HG03196 (cell line): ENCODE measurements around the gene GRID2.
"Not testable (repeated sequence)": the region's sequence is repeated elsewhere in the genome, so short reads cannot be mapped to it uniquely, and the experiment has no call there.

Source experiments
- ATAC-seq: cut with Tn5 transposase; IDR thresholded peaks from one replicate; pipeline ENCODE4 v1.9.1; 2021; ENCODE audit not compliant: unreplicated experiment

Gene GRID2

DNA sequence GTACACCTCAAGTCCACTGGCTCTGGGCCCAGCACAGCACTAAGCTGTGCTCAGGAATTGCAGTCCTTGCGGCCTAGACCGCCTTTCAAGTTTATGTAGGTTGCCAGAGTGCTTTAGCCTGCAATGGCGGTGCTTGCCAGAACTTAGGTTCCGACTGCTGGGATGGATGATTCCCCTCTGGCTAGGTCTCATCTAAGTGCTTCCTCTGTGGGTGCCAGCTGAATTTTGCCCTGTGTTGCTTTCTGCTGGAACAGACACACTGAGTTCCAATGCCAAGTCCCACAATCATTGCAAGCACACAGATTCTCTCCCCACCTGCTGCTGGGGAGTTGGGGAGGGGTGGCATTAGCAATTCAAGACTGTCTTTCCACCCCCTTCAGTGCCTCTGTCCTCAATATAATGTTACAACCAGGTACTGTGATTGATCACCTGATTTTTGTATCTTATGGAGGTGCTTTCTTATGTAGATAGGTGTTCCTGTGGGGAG lies 129.5 kb downstream of the GRID2 start:
- no peak for ATAC-seq

DNA sequence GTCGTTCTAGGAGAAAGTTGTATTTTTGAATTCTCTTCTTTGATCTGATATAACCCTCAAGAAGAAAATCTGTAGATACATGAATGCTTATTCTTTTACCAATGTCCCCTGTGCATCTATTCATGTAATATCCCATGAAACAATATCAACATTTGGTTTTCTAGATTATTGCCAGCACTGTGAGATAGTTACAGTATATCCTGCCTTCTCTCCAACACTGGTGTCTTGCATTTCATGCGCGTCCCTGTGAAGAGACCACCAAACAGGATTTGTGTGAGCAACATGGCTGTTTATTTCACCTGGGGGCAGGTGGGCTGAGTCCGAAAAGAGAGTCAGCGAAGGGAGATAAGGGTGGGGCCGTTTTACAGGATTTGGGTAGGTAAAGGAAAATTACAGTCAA lies 135.0 kb downstream of the GRID2 start:
- ATAC-seq = not testable (repeated sequence)

DNA sequence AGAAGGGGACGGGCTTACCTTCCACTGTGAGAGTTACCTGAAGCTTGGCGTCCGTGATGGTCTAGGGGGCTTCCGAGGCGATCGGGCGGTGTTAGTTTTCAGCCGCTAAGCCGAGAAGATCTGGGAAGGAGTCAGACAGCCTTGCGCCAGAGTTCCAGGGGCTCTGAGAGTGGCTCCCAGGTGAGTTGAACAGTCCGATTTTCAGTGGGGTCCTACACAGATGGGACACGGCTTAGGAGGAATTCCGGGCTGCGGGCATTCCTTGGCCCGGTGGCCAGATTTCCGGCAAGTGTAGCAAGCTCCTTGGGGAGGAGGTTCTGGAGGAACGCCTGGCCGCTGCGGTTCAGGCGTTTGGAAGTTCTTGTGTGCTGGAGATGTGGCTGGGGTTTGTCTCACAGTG lies 138.4 kb downstream of the GRID2 start:
- ATAC-seq = not testable (repeated sequence)

DNA sequence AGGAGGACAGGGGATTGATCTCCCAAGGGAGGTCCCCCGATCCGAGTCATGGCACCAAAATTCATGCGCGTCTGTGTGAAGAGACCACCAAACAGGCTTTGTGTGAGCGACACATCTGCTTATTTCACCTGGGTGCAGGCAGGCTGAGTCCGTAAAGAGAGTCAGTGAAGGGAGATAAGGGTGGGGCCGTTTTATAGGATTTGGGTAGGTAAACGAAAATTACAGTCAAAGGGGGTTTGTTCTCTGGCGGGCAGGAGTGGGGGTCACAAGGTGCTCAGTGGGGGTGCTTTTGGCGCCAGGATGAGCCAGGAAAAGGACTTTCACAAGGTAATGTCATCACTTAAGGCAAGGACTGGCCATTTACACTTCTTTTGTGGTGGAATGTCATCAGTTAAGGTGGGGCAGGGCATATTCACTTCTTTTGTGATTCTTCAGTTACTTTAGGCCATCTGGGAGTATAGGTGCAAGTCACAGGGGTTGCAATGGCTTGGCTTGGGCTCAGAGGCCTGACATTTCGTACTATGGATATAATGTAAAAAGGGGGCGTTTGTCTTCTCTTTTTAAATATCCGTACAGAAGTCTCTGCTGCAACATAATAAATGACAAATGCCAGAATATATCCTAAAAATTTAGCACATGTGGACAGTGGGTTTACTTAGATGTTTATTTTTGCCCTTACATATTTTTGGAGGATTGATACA lies 140.5 kb downstream of the GRID2 start:
- not testable (repeated sequence) for ATAC-seq

DNA sequence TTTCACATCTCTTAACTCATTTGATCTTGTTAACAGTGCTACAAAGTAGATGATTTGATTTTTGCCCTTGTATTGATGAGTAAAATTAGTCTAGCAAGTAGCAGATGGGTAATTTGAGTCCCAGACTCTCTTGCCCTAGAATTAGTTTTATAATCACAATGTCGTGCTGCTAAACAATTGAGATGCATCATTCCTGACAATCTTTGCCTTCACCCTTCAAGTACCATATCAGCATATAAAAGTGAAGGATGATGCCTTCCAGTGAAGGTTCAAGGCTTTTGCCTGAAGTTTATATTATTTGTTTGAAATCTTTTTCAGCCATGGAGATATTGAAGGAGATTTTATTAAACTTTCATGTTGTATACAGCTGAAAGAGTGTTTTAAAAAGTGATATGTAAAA lies 141.4 kb downstream of the GRID2 start:
- no peak for ATAC-seq

DNA sequence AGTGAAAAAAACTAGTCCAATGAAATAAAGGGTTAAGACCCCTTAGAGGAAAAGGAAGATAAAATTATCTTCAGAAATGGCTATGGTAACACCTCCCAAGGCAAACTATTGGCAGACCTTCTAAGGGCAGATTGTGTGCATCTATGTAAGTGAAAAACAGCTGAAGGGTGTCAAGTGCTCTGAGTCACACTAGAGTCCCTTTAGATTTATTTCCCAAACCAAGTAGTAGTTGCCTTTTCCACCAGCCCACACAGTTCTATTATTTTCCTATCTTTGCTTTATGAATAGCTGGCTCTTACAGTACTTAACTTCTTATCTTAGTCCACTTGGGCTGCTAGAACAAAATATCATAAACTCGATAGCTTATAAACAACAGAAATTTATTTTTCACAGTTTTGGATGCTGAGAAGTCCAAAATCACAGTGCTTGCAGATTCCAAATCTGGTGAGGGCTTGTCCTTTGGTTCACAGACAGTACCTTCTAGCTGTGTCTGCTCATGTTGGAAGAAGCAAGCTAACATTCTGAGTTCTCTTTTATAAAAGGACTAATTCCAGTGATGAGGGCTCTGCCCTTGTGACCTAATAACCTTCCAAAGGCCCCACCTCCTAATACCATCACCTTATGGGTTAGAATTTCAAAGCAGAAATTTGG lies 143.6 kb downstream of the GRID2 start:
- ATAC-seq = no peak

DNA sequence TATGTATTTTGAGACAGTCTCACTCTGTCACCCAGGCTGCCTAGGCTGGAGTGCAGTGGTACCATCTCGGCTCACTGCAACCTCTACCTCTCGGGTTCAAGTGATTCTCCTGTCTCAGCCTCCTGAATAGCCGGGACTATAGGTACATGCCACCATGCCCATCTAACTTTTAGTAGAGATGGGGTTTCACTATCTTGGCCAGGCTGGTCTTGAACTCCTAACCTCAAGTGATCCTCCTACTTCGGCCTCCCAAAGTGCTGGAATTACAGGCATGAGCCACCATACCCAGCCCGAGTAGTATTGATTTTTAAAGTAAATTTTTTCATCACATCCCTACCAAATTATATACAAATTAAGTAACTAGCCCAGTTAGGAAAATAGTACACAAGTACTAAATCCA lies 144.4 kb downstream of the GRID2 start:
- ATAC-seq = not testable (repeated sequence)

DNA sequence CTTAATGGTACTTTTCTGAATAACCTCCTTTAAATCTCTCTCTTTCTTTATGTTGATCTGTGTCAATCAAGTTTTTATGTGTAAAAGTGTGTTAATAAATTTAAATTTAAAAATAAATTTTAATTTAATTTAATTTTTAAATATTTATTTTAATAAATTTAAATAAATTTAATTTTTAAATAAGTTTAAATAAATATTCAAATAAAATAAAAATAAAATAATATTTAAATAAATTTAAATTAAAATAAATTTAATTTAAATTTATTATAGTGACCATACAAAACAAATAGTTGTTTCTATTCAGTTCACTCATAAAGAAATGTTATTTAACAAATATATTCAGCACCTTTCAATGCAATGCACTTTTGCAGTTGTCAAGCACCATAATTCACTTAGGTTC lies 146.9 kb downstream of the GRID2 start:
- no peak for ATAC-seq

DNA sequence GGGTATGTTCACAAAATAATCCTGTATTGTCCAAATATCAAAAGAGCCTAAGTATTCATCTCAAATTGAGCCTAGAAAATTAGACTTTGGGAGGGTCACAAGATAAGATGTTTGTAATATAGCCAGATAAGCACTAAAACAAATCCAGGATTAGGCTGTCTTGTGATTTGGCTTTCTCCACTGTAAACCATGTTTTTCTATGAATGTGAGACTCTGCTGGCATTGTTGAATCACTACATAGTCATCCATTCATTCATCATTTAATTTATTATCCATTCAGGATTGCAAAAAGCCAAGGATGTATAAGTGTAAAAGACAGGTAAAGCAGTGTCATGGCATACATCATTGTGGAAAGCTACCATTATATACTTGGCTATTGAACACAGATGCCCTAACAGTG lies 148.0 kb downstream of the GRID2 start:
- ATAC-seq = no peak

DNA sequence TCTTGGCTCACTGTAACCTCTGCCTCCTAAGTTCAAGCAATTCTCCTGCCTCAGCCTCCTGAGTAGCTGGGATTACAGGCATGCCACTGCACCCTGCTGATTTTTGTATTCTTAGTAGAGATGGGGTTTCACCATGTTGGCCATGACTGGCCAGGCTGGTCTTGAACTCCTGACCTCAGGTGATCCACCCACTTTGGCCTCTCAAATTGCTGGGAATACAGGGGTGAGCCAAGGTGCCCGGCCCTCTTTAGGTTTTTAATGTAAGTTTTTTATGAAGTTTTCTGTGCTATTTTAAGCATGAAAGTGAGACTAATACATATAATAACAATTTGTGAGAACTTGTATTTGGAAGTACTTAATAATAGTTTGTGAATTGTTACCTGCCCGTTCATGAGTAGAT lies 148.6 kb downstream of the GRID2 start:
- ATAC-seq = not testable (repeated sequence)

DNA sequence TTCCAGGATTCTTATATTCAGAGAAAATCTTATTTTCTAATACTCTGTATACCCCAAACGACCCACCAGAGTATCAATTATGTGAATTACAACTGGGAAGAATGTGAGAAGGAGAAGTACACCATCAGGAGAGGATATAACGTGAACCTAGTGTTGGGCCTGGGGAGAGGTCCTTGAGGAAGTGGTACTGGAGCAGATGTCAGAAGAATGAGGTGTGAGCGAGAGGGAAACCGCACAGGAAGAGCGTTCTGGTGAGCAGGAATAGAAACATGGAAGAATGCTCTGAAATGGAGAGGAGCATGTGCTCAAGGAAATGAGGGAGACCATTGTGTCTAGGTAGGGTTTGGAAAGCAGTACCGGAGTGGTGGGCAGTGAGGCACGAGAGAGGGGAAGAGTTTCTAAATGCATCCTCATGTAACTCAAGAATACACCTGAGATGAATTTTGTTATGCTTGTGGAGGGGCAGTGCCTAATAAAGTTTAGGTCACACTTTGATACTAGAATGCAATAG lies 151.6 kb downstream of the GRID2 start:
- no peak for ATAC-seq

DNA sequence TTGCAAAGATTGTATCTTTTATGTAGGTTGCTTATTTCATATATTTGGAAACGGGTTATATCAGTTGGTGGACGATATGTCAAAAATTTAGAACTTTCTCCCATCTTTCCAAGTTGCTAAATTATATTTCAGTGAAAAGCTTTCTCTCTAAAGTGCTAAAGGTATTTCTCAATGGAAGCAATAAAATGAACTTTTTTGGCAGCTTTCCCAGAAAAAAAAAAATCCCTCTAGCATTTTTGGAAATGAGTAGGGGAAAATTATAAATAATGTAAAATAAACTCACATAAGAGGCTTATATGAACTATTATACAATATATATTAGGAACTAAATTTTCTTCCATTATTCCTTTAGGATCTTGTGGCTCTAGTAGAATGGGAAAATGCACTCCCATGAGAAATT lies 152.2 kb downstream of the GRID2 start:
- no peak for ATAC-seq

DNA sequence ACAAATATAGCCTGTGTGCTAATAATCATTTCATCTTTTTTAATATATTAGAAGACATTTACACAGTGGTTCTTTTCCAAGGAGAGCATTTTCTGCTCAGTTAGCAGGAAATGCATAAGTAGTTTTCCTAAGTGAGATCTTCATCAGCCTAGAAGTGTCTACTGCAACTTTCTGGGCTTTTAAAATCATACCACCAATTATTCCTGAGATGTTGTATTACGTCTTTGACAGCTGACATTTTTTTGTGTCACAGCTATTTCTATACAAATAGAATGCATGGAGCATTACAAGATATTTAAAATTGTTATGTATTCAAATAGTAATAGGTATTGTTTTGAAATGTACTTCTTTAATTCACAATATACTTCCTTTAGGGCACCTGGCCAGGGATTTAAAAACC lies 158.0 kb downstream of the GRID2 start:
- ATAC-seq = no peak

DNA sequence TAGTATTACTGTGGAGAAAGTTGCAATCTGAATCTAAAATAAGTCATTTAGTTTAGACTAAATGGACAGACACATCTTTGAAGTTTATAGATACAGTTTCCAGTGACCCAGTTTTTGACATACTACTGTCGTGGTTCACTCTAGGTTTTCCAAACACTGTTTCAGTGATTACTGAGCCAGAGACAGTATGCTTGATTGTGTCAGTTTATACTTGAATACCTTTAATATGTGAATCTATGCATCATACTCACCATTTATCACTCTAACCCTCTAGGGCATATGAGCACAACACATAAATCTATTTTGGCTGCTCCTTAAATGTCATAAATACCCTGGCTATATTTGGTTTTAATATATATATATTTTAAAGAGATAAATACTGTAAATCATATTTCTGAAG lies 173.5 kb downstream of the GRID2 start:
- ATAC-seq = no peak

DNA sequence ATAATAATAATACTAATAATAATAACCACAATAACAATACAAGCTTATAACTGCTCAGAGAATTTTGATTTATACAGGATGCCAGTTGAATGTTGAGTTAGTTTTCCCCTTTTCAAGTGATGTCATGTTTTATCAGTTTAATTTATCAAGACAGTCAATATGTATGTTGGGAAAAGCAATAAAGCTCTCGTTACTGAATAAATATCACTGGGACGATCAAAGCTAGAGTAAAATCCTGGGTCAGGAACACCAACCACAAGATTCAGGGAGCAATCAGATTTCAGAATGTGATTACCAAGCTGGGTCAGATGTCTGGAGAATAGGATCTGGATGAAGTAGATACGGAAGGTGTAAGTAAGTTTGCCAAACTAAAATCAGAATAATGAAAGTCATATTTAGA lies 179.6 kb downstream of the GRID2 start:
- ATAC-seq = no peak

DNA sequence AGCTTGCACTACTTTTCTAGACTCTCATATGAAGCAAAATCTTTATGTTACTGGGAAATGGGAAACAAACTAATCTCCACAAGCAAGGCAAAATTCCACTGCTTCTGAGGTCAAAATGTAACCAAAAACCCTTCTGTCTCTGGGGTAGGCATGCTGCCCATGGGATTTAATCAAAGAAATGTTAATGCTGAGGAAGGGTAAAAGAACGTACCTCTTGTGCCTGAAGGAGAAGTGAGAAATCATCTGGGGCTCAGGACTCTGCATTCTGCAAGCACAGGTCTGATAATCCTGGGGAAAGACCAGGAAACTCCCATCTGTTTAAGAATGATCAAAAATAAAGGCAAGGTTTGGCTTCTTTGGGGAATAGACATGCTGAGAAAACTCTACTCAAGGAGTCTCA lies 184.7 kb downstream of the GRID2 start:
- ATAC-seq = no peak

DNA sequence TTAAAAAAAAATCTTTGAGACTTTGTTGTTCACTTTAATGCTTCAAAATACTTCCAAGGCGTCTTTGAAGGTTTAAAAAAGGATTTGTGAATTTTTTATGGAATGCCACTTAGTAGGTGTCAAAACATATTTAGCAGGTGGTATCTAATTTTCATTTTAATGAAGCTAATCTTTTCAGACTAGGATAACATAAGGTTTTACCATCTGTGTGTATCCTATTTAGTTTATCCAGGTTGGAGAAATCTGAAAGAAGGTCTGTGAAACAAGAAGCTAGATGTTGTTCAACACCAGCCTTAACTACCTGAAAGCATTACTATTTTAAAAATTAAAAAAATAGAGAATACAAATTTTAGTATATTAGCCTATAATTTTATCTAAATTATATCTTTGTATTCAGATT lies 193.4 kb downstream of the GRID2 start:
- ATAC-seq = no peak

DNA sequence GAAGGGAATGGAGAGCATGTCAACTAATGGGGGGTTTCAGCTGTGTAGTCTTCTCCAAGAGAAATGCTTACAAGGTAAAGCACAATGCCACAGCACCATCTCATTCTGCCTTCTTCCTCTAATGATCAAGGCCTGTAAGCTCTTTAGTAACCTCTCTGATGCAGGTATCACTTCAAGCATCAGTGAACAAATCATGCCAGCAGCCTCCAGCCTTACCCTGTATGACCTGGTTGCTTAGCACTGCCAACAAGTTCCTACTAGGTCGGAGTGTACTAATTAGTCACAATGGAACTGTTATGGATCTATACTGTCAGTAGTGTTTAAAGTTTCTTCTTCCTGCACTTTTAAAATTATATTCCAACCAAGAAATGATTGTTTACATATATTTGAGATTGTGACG lies 197.7 kb downstream of the GRID2 start:
- ATAC-seq = no peak

DNA sequence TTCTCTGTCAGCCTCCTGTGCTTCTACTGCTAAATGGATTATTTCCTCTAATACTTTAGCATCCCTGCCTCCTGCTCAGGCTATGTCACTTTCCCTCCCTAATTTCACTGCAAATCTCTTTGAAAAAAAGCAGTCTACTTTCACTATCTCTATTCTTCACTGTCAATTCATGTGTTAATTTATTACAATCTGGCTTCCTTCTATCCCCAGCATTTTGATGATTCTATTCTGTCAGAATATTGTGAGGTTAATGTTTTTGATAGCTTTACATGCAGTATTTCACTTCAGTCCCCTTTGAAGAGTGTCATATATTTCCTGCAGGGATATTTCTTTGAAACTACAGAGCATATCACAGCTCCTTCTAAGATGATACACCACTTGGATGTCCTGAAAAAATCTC lies 203.2 kb downstream of the GRID2 start:
- no peak for ATAC-seq

DNA sequence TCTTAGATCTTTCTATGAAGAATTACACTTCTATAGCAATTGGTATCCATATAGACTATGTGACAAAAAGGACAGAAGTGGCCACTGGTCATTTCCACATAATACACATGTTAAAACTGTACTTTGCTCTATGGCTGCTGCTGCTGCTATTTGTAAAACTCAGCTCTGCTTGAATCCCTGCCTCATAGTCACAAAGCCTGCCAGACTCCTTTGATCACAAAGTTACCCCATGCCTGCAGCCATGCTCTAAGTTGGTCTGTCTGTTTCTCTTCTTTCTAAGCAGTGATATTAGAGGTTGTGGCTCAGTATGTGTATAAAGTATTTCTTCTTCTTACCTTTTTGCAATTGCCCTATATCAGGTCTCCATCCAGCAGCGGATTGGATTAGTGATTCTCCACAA lies 210.9 kb downstream of the GRID2 start:
- no peak for ATAC-seq

DNA sequence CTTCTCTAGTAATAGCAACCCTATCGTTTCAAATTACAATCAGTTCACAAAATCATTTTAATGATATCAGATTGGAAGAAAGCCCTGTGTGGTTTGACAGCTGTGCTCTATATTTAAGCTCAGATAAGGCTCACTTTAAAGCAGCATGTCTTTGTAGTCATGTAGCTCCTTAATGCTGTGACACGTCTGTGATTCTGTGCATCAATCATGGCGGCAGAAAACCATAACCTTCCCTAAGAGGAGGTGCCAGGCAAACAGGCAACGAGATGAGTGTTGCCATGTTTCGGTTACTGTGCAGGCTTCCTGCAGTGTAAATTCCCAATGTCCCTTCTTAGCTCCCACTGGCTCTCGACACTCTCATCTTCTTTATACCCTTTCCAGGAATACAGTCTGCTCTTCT lies 212.7 kb downstream of the GRID2 start:
- ATAC-seq = no peak

DNA sequence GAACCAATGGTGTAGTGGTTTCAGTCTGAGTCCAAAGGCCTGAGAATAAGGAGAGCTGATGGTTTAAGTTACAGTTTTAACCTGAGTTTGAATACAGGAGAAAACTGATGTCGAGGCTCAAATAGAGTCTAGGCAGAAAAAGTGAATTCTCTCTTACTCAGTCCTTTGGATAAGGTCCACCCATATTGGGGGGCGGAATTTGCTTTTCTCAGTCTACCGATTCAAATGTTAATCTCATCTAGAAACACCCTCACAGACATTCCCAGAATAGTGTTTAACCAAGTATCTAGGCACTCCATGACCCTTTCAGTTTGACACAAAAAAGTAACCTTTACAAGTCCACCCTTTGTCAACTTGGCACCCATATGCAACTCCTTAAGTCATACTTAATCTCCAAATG lies 216.0 kb downstream of the GRID2 start:
- ATAC-seq = no peak

DNA sequence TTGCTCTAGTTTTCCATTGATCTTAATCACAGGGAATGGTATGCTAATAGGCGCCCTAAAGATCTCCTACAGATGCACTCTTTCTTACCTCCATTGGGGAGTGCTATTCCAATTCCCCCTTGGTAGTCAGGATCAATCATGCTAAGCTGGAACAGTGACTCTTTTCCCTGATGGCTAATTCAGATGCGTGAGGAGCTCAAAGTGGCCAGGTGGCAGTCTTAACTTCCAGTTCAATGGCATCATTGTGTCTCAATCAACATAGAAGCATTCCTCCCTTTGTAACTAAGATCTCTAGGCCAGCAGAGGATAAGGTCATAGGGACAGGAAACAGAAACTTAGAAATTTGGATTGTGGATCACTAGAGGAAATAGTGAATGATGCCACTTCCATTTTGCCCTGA lies 216.8 kb downstream of the GRID2 start:
- no peak for ATAC-seq
